ENCODE results near the gene DLG2.

GRCh38 chr11:85114786-85115185 lies 512.4 kb downstream of the DLG2 start:
- no peak for TF ChIP-seq CTCF (IDR thresholded peaks at IDR 0.05; ENCODE audit: low read depth, low read length)
- TF ChIP-seq EZH2phosphoT487 (IDR thresholded peaks at IDR 0.05; ENCODE audit: low read depth): no peak
